PFSK-1 (cell line): ENCODE data around the gene PIAS3.

Experiments
- FOXP2 ChIP-seq: optimal IDR thresholded peaks from 2 replicates; pipeline ENCODE3; 2011; ENCODE audit warnings: borderline replicate concordance, control low read depth, inconsistent platforms; ENCODE audit not compliant: insufficient read depth; ENCODE audit errors: extremely low read length, extremely low read depth
- POLR2AphosphoS5 ChIP-seq: IDR thresholded peaks from 2 replicates; pipeline ENCODE4 v1.6.1; 2012; ENCODE audit warnings: low read depth, mild to moderate bottlenecking, control low read depth, low read length, moderate library complexity
- REST ChIP-seq, 2 experiments: IDR thresholded peaks; 2 replicates each; pipeline versions ENCODE4 v1.6.1 to v1.8.0; 2011 to 2012; ENCODE audit warnings: low read depth in 2 of 2, low read length in 2 of 2, control low read depth in 1 of 2, inconsistent platforms in 1 of 2, mild to moderate bottlenecking in 1 of 2, moderate library complexity in 1 of 2; ENCODE audit not compliant: insufficient read depth in 1 of 2
- SIN3A ChIP-seq: IDR thresholded peaks from 2 replicates; pipeline ENCODE4 v1.6.1; 2012; ENCODE audit warnings: mild to moderate bottlenecking, low read length, moderate library complexity, borderline replicate concordance; ENCODE audit not compliant: insufficient read depth
- TAF1 ChIP-seq: IDR thresholded peaks from 2 replicates; pipeline ENCODE4 v1.6.1; 2012; ENCODE audit warnings: low read length, control low read depth, borderline replicate concordance; ENCODE audit not compliant: insufficient read depth

PIAS3 gene

GRCh38 chr1:145824499-145824842 lies 34.4 kb downstream of the PIAS3 start:
- TF ChIP-seq REST (IDR thresholded peaks at IDR 0.05; ENCODE audit: insufficient read depth in 1 of 2, low read depth in 2 of 2, low read length in 2 of 2) = no peak

- TF ChIP-seq FOXP2 = peak; percentile 83
- TF ChIP-seq POLR2AphosphoS5 = peak; percentile 86
- TF ChIP-seq REST (IDR thresholded peaks at IDR 0.05; ENCODE audit: insufficient read depth in 1 of 2, low read depth in 2 of 2, low read length in 2 of 2) = 0 out of 4 replicates have a peak, but pooled peaks of 1 of the 2 experiments have one; percentile 41
- peak; percentile 96 for TF ChIP-seq TAF1
- peak; percentile 83; the same call in 1 of the 2 replicates for TF ChIP-seq SIN3A
Observed at GRCh38 chr1:145823565-145824498, 35.0 kb downstream of the PIAS3 start, which contains the start of the genes POLR3C and RNF115. Gene POLR3C (plus strand): TSS chr1:145824200. CDS start chr1:145825777, 1,577 bp downstream. Gene RNF115 (minus strand): TSS chr1:145824095. CDS start chr1:145823873, 222 bp downstream.

DNA sequence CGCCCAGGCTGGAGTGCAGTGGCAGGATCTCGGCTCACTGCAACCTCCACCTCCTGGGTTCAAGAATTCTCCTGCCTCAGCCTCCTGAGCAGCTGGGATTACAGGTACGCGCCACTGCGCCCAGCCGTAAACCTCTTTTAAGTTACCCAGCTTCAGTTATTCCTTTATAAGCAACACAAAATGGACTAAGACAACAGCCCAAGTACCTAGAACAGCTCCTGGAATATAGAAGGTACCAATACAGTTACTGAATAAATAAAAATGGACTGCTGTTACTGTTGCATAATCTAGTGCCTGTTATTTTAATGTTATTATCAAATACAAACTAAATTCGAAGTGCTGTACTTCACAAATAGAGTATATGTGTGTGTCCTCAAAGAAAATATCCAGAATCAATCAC lies 52.0 kb downstream of the PIAS3 start:
- TF ChIP-seq FOXP2 = no peak
- TF ChIP-seq POLR2AphosphoS5 = no peak

GRCh38 chr1:145806408-145806807 lies 52.5 kb downstream of the PIAS3 start:
- no peak for TF ChIP-seq TAF1
- TF ChIP-seq FOXP2 = no peak
- no peak for TF ChIP-seq SIN3A
- no peak for TF ChIP-seq POLR2AphosphoS5
- TF ChIP-seq REST (IDR thresholded peaks at IDR 0.05; ENCODE audit: insufficient read depth in 1 of 2, low read depth in 2 of 2, low read length in 2 of 2) = no peak

- no peak for TF ChIP-seq TAF1
Observed at GRCh38 chr1:145805057-145805456, 53.8 kb downstream of the PIAS3 start.

DNA sequence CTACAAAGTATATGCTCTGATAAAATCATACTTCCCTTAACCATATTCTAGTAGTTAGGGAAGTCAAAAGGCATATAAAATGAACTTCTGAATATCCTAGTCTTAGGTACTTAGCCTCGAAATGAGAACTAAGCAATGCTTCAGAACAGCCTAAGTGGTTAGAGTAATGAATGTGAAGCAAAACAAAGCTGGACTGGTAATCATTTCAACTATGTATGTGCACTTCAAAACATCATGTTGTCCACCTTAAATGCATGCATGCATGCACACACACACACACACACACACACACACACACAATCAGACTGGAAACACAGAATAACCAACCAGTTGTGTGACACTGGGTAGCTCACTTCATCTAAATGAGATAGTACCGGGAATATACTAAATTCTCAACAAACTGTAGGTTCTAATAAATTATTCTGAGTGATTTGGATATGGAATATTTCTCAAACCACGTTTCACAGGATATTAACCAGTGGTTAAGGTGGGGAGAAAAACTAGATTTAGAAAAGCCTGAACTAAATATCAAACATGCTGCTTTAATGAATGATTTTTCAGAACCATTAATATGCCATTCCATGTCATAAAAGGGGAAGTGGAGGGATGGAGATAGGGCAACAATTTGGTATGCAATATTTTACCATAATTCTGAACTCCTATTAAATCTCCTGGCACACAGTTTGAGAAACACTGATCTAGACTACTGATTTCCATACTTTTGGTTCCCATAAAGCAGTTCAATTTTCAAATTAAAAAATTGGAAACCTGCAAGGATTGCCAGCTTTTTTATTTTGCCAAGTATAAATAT lies 54.4 kb downstream of the PIAS3 start:
- TF ChIP-seq REST (IDR thresholded peaks at IDR 0.05; ENCODE audit: insufficient read depth in 1 of 2, low read depth in 2 of 2, low read length in 2 of 2) = no peak
- TF ChIP-seq SIN3A = no peak
- no peak for TF ChIP-seq POLR2AphosphoS5
- TF ChIP-seq FOXP2 = no peak
- no peak for TF ChIP-seq TAF1
